ENCODE results near the gene LPIN1.

DNA sequence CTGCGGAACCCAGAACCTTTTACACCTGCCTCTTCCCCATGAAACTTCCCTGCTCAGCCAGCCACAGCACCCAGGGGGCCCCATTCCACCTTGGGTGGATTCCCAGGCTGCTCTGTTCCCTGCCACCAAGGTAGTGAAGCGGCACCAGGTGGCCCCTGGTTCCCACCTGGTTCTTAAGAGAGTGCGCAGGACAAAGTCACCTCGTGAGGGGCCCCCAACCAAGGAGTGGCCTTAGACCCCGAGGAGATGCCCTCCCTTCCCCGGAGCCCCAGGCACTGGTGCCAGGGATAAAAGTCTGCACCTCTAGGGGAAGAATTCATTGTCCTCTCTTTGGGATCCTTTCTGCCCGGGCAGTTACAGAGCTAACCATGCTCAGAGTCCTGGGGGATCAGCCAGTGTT, 3.1 kb upstream of the LPIN1 start:
- TF ChIP-seq, protein P1, sequence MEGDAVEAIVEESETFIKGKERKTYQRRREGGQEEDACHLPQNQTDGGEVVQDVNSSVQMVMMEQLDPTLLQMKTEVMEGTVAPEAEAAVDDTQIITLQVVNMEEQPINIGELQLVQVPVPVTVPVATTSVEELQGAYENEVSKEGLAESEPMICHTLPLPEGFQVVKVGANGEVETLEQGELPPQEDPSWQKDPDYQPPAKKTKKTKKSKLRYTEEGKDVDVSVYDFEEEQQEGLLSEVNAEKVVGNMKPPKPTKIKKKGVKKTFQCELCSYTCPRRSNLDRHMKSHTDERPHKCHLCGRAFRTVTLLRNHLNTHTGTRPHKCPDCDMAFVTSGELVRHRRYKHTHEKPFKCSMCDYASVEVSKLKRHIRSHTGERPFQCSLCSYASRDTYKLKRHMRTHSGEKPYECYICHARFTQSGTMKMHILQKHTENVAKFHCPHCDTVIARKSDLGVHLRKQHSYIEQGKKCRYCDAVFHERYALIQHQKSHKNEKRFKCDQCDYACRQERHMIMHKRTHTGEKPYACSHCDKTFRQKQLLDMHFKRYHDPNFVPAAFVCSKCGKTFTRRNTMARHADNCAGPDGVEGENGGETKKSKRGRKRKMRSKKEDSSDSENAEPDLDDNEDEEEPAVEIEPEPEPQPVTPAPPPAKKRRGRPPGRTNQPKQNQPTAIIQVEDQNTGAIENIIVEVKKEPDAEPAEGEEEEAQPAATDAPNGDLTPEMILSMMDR (IDR thresholded peaks at IDR 0.05), result no peak
- TF ChIP-seq EZH2 (IDR thresholded peaks at IDR 0.05; ENCODE audit: borderline replicate concordance, insufficient read depth, low read depth, low read length, poor library complexity, severe bottlenecking), result no peak

Data from B cell (primary cell).